A172 (cell line): ENCODE data around the gene SNRNP27. TPM values are rescaled to one million over a fixed set of nuclear protein-coding genes. Genes with fewer than 3 reads are reported as not detected.
A peak's percentile ranks its signal among the peaks of the same experiment; 100 is the strongest.

Source experiments
- DNase-seq: peaks from one replicate; pipeline ENCODE4 v3.0.0-alpha.2; 2015; ENCODE audit warnings: low spot score
- total RNA-seq: library from RNA; depleted of rRNA; stranded (reverse); fragments of >200 nt; shearing (Covaris generic); gene quantifications from 2 replicates; pipeline ENCODE4 v1.2.3, GENCODE V29; 2014

The SNRNP27 gene
- total RNA-seq, 1 experiment from 2014 or later: 168 TPM

GRCh38 chr2:69916106-69916505, 22.4 kb downstream of the SNRNP27 start:
- DNase-seq: no peak

DNA sequence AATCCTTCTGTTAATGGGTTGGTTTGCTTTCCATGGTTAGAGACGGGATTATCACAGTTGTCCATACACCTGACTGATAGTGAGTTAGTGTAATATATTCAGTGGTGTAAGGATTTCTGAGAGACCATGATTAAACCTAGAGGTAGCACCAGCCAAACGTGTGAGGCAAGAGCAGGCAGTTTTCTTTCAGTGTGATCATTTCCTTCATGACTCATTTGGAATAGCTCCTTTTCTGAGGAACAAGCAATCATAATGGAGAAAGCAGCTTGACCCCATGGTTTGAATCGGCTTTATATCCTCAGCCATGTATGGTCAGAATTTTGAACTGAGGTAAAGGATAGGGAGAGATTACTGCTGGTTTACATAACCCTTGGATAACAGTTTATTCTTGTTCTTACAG, 24.1 kb downstream of the SNRNP27 start:
- peak; percentile 73 for DNase-seq

- no peak for DNase-seq
Measured at GRCh38 chr2:69918401-69918800, 24.6 kb downstream of the SNRNP27 start.

DNA sequence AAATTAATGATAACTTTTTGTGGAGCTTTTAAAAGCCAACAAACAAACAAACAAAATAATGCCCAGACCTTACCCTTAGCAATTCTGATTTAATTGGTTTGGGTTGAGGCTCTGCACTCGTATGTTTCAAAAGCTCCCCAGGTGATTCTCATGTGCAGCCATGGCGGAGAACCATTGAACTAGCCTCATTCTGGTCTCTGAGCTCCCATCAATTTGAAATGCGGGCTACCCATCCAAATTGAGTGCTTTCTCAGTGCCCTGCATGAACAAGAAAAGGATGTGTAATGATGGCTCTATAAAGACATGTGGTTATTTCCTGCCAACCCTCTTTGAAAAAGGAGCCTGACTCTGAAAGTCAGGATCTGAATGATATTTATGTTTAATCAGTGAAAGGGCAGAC, 29.4 kb downstream of the SNRNP27 start:
- DNase-seq: no peak

DNA sequence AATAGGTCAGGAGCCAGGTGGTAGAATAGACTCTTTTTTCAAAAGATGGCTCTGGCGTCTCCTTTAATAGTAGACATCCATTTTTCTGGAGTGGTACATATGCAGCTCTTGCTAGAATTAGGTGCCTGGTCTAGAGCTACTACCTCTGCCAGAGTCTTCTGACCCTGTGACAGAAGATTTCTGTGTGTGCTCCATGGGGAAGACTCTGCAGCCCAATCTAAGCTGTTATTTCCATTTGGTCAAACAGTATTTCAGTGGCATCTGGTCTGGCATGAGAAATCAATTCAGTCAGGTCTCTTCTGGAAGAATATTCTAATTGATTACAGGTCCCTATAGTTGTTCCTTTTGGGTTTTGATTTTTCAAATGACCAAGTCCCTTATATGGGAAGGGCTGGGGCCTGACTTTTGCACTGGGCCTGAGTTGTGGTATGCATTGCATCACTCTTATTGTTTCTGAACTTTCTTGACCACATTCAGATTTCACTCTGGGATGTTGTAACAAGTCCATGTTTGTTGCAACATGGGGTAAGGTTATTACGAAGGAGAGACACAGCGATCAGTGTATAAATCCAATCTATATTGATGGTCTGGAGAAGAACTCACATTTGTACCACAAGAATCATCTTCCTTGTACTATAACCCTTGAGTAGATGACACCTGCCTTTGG, 33.2 kb downstream of the SNRNP27 start:
- no peak for DNase-seq

GRCh38 chr2:69931832-69932595, 38.3 kb downstream of the SNRNP27 start:
- DNase-seq: no peak

GRCh38 chr2:69932596-69932922, 38.8 kb downstream of the SNRNP27 start:
- no peak for DNase-seq

DNA sequence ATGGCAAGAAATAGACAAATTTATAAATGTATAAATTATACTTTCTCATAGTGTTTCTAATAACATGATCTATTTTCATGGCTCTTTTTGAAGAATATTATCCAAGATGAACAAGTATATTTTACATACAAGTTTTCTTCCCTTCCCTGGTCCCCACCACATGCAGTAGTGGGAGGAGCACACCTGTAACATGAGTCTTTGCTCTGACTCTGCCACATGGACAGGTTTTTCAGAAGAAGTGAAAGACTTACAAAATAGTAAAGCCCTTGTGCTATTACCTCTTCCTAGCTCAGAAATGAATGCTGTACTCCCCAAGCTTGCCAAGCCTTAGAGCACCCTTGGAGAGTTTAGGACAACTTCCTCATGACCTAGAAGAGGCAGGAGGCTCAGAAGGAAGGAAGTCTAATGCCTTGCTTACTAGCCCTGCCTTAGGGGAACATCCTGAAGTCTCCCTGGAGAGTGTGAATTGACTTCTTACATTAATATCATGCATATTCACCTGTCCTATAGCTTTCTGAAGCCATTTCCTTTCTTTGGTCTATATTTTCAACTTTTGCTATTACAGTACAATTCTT, 39.6 kb downstream of the SNRNP27 start:
- no peak for DNase-seq

- DNase-seq: peak; percentile 84
Measured at GRCh38 chr2:69933839-69934613, 40.3 kb downstream of the SNRNP27 start.

GRCh38 chr2:69934614-69934908, 40.8 kb downstream of the SNRNP27 start:
- no peak for DNase-seq

- DNase-seq: no peak
Measured at GRCh38 chr2:69935011-69935410, 41.3 kb downstream of the SNRNP27 start.

GRCh38 chr2:69936906-69937305, 43.1 kb downstream of the SNRNP27 start:
- DNase-seq: peak; percentile 49

DNA sequence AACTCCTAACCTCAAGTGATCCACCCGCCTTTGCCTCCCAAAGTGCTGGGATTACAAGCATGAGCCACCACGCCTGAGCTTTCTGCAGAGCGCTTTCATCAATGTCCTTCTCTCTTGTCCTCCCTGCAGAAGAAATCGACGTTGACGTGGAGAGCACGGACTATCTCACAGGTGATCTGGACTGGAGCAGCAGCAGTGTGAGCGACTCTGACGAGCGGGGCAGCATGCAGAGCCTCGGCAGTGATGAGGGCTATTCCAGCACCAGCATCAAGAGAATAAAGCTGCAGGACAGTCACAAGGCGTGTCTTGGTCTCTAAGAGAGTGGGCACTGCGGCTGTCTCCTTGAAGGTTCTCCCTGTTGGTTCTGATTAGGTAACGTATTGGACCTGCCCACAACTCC, 44.2 kb downstream of the SNRNP27 start:
- DNase-seq: no peak

GRCh38 chr2:69939722-69940121, 46.0 kb downstream of the SNRNP27 start:
- DNase-seq: no peak

GRCh38 chr2:69940691-69941090, 46.9 kb downstream of the SNRNP27 start:
- DNase-seq: no peak

DNA sequence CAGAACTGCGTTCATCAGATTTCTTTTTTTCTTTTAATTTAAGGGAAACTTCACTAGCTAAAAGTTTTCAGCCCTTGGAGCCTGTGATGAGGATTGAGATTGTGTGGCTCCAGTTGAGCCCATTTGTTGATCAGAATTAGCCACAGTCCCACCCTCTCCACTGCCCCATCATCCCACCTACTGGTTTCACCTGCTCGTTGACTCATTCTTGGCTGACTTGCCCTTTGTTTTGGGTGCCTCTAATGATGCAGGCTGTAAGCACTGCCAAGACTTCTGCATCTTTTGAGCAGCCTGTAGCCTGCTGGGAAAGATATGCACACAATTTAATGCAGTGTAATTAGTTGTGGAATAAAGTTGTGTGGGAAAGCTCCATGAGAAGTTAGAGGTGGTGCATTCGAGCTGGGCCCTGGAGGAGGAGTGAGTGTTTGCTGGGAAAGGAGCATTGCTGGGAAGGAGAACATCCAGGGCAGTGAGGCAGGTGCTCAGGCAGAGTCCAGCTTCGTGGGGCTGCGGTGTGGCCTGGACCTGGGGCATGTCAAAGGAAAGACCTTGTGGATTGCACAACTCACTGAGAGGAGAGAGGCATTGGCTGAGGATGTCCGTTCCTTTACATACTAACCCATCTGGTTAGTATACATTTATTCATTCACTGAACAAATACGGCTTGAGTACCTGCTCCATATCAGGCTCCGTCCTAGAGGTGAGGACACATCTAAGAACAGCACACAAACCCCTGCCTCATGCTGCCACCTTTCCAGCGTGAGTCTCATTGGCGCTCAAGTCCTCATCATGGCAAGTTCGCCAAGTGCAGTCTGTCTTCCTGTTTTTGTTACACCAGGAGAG, 49.5 kb downstream of the SNRNP27 start:
- no peak for DNase-seq

- no peak for DNase-seq
Measured at GRCh38 chr2:69943843-69944525, 50.2 kb downstream of the SNRNP27 start.

DNA sequence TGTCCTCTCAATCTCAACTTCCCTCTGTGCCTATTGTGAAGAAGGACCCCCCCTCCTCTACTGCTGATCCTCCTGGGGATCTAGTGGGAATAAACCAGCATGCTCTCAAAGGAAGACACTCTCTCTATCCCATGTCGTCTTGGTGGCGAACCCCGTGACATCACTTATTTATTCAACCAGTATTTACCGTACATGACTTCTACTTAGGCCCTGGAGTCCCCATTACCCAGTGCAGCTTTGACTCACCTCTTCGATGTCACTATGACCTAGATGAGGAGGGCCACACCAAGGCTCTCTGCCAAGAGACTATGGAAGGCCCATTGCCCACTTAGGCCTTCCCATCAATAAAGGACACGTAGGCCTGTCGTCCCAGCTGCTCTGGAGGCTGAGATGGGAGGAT, 51.0 kb downstream of the SNRNP27 start:
- no peak for DNase-seq

- peak; percentile 18 for DNase-seq
Measured at GRCh38 chr2:69945441-69945840, 51.7 kb downstream of the SNRNP27 start.

- no peak for DNase-seq
Measured at GRCh38 chr2:69945941-69946340, 52.2 kb downstream of the SNRNP27 start.
